ENCODE data around the gene SH3D19.

Gene SH3D19

GRCh38 chr4:151325111-151325948, at the start of gene SH3D19:
Gene SH3D19 (minus strand): TSS chr4:151325605. CDS start chr4:151325352, 253 bp downstream.
- DNase-seq (no peak), ATAC-seq (replicated peaks) (peak; percentile 48 to 50)
- peak within 1 kb of the TSS; percentile 77 for H3K27ac Mint-ChIP-seq
- peaks cover 58 to 78% of the 10 kb centered on the region in 2 donors for H3K27me3 Mint-ChIP-seq
- peaks cover 10 to 17% of the 10 kb centered on the region in 2 donors for H3K4me1 Mint-ChIP-seq
- H3K9me3 Mint-ChIP-seq: peaks cover 0 to 5% of the 10 kb centered on the region in 2 donors
- H3K36me3 Mint-ChIP-seq: no peaks in the 10 kb centered on the region
- H3K4me3 Mint-ChIP-seq: peak within 1 kb of the TSS; percentile 84 to 88

GRCh38 chr4:151362404-151363164, 37.2 kb upstream of the SH3D19 start:
- ATAC-seq (replicated peaks) (peak; percentile 95 to 97), DNase-seq (peak; percentile 65)
- Mint-ChIP-seq H3K4me3 (no peak overlapping the region), H3K4me1 (peaks cover 0 to 7% of the 10 kb centered on the region in 2 donors), H3K36me3 (no peaks in the 10 kb centered on the region), H3K9me3 (no peaks in the 10 kb centered on the region), H3K27ac (no peak overlapping the region), H3K27me3 (peaks cover 0 to 19% of the 10 kb centered on the region in 2 donors)

- Mint-ChIP-seq H3K27me3 (peaks cover 0 to 19% of the 10 kb centered on the region in 2 donors), H3K4me3 (no peak overlapping the region), H3K4me1 (peaks cover 0 to 7% of the 10 kb centered on the region in 2 donors), H3K27ac (no peak overlapping the region), H3K9me3 (no peaks in the 10 kb centered on the region), H3K36me3 (no peaks in the 10 kb centered on the region)
- DNase-seq (no peak), ATAC-seq (replicated peaks) (no peak)
Observed at GRCh38 chr4:151361966-151362365, 36.6 kb upstream of the SH3D19 start.

GRCh38 chr4:151361126-151361525, 35.7 kb upstream of the SH3D19 start:
- DNase-seq: no peak
- Mint-ChIP-seq H3K27ac (no peak overlapping the region), H3K27me3 (peaks cover 0 to 19% of the 10 kb centered on the region in 2 donors), H3K36me3 (no peaks in the 10 kb centered on the region), H3K4me3 (no peak overlapping the region), H3K4me1 (peaks cover 0 to 7% of the 10 kb centered on the region in 2 donors), H3K9me3 (no peaks in the 10 kb centered on the region)
- ATAC-seq (replicated peaks): no peak

GRCh38 chr4:151359576-151359975, 34.2 kb upstream of the SH3D19 start:
- no peaks in the 10 kb centered on the region for H3K36me3 Mint-ChIP-seq
- no peak overlapping the region for H3K27ac Mint-ChIP-seq
- H3K4me1 Mint-ChIP-seq: peaks cover 0 to 7% of the 10 kb centered on the region in 2 donors
- H3K4me3 Mint-ChIP-seq: no peak overlapping the region
- ATAC-seq (replicated peaks) (no peak), DNase-seq (no peak)
- no peaks in the 10 kb centered on the region for H3K9me3 Mint-ChIP-seq
- H3K27me3 Mint-ChIP-seq: peaks cover 0 to 25% of the 10 kb centered on the region in 2 donors

GRCh38 chr4:151358266-151358665, 32.9 kb upstream of the SH3D19 start:
- H3K27me3 Mint-ChIP-seq: peaks cover 0 to 25% of the 10 kb centered on the region in 2 donors
- DNase-seq (no peak), ATAC-seq (replicated peaks) (no peak)
- no peaks in the 10 kb centered on the region for H3K36me3 Mint-ChIP-seq
- no peaks in the 10 kb centered on the region for H3K9me3 Mint-ChIP-seq
- peaks cover 0 to 7% of the 10 kb centered on the region in 2 donors for H3K4me1 Mint-ChIP-seq
- H3K27ac Mint-ChIP-seq: no peak overlapping the region
- H3K4me3 Mint-ChIP-seq: no peak overlapping the region

- Mint-ChIP-seq H3K4me3 (no peak overlapping the region), H3K27me3 (peaks cover 0 to 25% of the 10 kb centered on the region in 2 donors), H3K27ac (no peak overlapping the region), H3K4me1 (no peaks in the 10 kb centered on the region), H3K36me3 (no peaks in the 10 kb centered on the region), H3K9me3 (no peaks in the 10 kb centered on the region)
- DNase-seq (no peak), ATAC-seq (replicated peaks) (no peak)
Observed at GRCh38 chr4:151356510-151356909, 31.1 kb upstream of the SH3D19 start.

GRCh38 chr4:151355155-151355554, 29.8 kb upstream of the SH3D19 start:
- Mint-ChIP-seq H3K27me3 (peaks cover 0 to 24% of the 10 kb centered on the region in 2 donors), H3K4me3 (no peak overlapping the region), H3K9me3 (no peaks in the 10 kb centered on the region), H3K36me3 (no peaks in the 10 kb centered on the region), H3K27ac (no peak overlapping the region), H3K4me1 (no peaks in the 10 kb centered on the region)
- DNase-seq: no peak
- ATAC-seq (replicated peaks): no peak

GRCh38 chr4:151347490-151348235, 22.3 kb upstream of the SH3D19 start:
- H3K36me3 Mint-ChIP-seq: no peaks in the 10 kb centered on the region
- no peaks in the 10 kb centered on the region for H3K4me1 Mint-ChIP-seq
- peaks cover 0 to 3% of the 10 kb centered on the region in 2 donors for H3K9me3 Mint-ChIP-seq
- no peak for ATAC-seq (replicated peaks)
- H3K27me3 Mint-ChIP-seq: peaks cover 0 to 20% of the 10 kb centered on the region in 2 donors
- H3K27ac Mint-ChIP-seq: no peak overlapping the region
- H3K4me3 Mint-ChIP-seq: no peak overlapping the region
- no peak for DNase-seq

- Mint-ChIP-seq H3K27ac (no peak overlapping the region), H3K27me3 (peaks cover 0 to 20% of the 10 kb centered on the region in 2 donors), H3K4me3 (no peak overlapping the region), H3K4me1 (no peaks in the 10 kb centered on the region), H3K9me3 (peaks cover 0 to 3% of the 10 kb centered on the region in 2 donors), H3K36me3 (no peaks in the 10 kb centered on the region)
- DNase-seq (no peak), ATAC-seq (replicated peaks) (no peak)
Observed at GRCh38 chr4:151344948-151345347, 19.5 kb upstream of the SH3D19 start.

GRCh38 chr4:151340751-151341385, 15.5 kb upstream of the SH3D19 start:
- DNase-seq: no peak
- no peaks in the 10 kb centered on the region for H3K4me1 Mint-ChIP-seq
- H3K27ac Mint-ChIP-seq: no peak overlapping the region
- peaks cover 0 to 3% of the 10 kb centered on the region in 2 donors for H3K9me3 Mint-ChIP-seq
- no peak for ATAC-seq (replicated peaks)
- H3K36me3 Mint-ChIP-seq: no peaks in the 10 kb centered on the region
- peaks cover 6 to 24% of the 10 kb centered on the region in 2 donors for H3K27me3 Mint-ChIP-seq
- H3K4me3 Mint-ChIP-seq: no peak overlapping the region

GRCh38 chr4:151339467-151339866, 14.1 kb upstream of the SH3D19 start:
- Mint-ChIP-seq H3K27ac (no peak overlapping the region), H3K9me3 (no peaks in the 10 kb centered on the region), H3K27me3 (peaks cover 6 to 14% of the 10 kb centered on the region in 2 donors), H3K4me3 (no peak overlapping the region), H3K36me3 (no peaks in the 10 kb centered on the region), H3K4me1 (no peaks in the 10 kb centered on the region)
- no peak for ATAC-seq (replicated peaks)
- DNase-seq: no peak

GRCh38 chr4:151331276-151332042, 6.1 kb upstream of the SH3D19 start:
- Mint-ChIP-seq H3K36me3 (peaks cover 0 to 1% of the 10 kb centered on the region in 2 donors), H3K27ac (no peak overlapping the region), H3K27me3 (peaks cover 23 to 41% of the 10 kb centered on the region in 2 donors), H3K9me3 (peaks cover 9% of the 10 kb centered on the region in 2 donors), H3K4me1 (no peaks in the 10 kb centered on the region), H3K4me3 (no peak overlapping the region)
- ATAC-seq (replicated peaks) (no peak), DNase-seq (no peak)

Data from stimulated activated naive B cell treated with anti-CD40 and anti-IgM and Interleukin-4, amounts not matched to agents 10 μg/mL and 1 μg/mL and 100 μg/mL, for 72 hours (primary cell).